HG03045 (cell line): ENCODE results near the gene ARAP1.

ENCODE experiments used
- ATAC-seq: cut with Tn5 transposase; IDR thresholded peaks from one replicate; pipeline ENCODE4 v1.9.1; 2021; ENCODE audit warnings: mild to moderate bottlenecking, moderate library complexity; ENCODE audit not compliant: unreplicated experiment

Gene ARAP1

GRCh38 chr11:72764503-72764902 is 12.3 kb upstream of the ARAP1 start:
- no peak for ATAC-seq

- no peak for ATAC-seq
Measured at GRCh38 chr11:72763823-72764222, 11.6 kb upstream of the ARAP1 start.

- no peak for ATAC-seq
Measured at GRCh38 chr11:72762641-72763304, 10.6 kb upstream of the ARAP1 start.

DNA sequence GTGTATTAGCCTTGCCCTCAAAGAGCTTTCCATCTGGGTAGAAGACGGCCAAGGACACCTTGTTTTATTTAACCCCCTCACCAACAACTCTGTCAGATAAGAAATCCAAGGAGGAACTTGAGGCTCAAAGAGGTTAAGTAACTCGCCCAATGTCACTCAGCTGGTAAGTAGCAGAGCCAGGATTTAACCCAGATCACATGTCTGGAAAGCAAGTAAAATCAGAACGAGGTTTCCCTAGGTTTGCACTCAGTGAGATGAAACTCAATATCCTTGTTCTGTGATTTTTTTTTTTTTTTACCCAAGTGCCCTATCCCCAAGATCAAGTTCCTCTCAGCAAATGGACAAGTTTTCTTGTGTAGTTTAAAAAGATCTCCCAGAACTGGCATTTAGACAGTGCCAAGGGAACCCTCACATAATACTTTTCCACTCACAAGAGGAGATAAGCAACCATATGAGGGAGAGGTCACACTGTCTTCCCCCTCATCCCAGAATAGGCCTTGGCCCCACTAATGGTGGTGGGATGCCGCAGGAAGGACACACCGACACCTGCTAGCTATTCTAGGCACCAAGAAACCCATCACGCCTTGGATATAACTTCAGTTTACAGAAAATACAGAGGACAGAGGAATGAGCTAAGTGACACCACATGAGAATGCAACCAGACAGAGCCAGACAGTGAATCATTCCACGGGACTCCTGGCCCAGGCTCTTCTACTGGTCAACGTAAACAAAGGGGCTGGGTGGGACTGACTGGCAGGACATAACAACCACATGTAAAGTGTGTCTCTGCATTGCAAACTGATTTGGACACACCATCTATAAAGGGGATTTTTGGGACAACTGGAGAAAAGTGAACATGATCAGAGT is 8.6 kb upstream of the ARAP1 start:
- no peak for ATAC-seq

GRCh38 chr11:72759468-72759985 is 7.3 kb upstream of the ARAP1 start:
- ATAC-seq = no peak

- no peak for ATAC-seq
Measured at GRCh38 chr11:72758690-72759389, 6.6 kb upstream of the ARAP1 start.

- no peak for ATAC-seq
Measured at GRCh38 chr11:72758304-72758689, 6.1 kb upstream of the ARAP1 start.

DNA sequence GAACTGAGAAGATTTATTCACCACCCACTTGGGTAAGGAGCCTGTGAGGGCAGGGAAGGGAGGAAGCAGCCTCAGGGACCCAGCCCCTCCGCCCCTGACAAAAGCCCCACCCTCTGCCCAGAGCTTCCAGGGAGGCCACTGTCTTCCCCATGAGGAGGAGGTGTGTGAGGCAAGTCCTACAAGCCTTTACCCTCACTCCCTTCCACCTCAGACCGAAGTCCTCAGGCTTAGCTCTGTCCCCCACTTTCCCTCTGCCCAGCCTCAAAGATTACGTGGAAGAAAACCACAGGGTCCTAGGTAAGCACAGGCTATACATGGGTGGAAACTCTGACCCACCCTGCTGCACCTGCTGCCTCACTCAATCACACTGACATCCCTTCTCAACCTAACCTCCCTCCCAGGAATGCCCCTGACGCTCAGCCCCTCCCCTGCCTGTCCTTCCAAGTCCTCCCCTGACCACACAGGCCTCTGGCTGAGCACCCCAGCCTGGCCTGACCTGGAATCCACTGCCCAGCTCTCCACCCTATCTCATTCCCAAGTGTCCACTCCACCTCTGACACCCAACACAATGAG is 3.6 kb upstream of the ARAP1 start:
- ATAC-seq = no peak

DNA sequence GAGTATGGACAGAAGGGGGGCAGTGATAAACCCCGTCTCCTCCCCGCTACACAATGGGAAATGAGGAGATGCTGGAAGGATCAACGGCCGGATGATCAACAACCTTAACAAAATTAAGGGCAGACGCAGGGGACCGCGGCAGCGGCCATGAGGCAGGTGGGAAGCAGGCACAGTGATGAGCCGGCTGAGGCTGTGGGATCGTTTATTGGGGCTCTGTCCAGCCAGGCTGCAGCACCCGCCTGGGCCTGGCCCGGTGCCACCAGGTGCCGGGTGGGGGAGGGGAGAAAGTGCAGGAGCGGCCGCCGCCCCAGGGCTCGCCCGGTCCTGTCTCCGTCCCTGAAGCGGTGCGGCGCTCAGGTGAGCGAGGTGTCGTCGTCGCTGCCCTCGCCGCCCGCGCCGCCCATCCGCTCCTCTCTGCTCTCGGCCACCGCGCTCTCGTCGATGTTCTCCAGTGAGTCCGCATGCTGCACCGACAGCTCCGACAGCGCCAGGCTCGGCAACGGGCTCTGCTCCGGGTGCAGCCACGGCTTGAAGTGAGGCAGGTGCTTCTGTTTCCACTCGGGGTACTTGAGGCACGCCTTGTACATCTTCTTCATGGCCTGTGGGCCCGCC is 2.4 kb upstream of the ARAP1 start:
- no peak for ATAC-seq

DNA sequence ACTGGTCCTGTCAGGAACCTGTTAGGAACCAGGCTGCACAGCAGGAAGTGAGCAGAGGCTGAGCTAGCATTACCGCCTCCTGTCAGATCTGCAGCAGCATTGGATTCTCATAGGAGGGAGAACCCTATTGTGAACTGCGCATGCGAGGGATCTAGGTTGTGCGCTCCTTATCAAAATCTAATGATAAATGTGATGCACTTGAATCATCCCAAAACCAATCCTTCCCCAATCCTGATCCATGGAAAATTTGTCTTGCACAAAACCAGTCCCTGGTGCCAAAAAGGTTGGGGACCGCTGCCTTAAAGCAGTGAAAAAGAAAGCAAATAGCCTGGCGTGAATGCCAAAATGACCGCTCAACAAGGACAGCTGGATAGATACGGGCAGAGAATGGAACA is 1.9 kb upstream of the ARAP1 start:
- ATAC-seq = no peak

DNA sequence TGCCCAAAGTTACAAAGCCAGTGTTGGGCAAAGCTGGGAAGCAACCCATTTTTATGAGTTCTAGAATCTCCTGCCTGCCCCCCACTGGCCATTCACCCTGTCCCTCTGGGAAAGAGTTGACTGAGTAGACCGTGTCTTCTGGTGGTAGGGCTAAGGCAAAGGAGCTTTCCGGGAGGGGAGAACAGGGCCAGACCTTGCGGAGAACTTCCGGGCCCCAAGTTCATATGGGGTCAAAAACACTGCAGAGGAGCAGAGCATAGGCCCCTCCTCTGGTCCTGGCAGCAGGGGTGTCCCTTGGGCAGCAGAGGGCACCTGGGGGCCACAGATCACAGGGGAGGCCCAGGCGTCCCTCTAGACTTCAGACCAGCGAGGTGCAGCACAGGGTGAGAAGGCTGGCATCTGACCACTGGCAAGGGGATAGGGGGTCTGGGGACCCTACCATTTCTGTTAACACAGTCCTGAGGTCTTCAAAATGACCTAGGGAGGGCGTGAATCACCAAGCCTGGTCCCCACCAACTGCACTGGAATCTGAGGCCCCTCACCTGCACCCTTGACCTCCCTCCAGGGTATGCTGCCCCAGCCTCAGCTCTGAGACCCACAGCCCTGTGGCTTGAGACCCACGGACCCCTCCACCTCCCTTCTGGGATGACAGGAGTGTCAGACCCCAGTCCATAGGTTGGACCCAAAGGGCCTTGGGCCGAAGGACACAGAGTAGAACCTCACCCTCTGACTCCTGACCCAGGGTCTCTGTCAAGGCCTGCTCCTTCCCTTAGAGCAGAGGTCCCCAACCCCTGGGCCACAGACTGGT is 1.3 kb upstream of the ARAP1 start:
- no peak for ATAC-seq

DNA sequence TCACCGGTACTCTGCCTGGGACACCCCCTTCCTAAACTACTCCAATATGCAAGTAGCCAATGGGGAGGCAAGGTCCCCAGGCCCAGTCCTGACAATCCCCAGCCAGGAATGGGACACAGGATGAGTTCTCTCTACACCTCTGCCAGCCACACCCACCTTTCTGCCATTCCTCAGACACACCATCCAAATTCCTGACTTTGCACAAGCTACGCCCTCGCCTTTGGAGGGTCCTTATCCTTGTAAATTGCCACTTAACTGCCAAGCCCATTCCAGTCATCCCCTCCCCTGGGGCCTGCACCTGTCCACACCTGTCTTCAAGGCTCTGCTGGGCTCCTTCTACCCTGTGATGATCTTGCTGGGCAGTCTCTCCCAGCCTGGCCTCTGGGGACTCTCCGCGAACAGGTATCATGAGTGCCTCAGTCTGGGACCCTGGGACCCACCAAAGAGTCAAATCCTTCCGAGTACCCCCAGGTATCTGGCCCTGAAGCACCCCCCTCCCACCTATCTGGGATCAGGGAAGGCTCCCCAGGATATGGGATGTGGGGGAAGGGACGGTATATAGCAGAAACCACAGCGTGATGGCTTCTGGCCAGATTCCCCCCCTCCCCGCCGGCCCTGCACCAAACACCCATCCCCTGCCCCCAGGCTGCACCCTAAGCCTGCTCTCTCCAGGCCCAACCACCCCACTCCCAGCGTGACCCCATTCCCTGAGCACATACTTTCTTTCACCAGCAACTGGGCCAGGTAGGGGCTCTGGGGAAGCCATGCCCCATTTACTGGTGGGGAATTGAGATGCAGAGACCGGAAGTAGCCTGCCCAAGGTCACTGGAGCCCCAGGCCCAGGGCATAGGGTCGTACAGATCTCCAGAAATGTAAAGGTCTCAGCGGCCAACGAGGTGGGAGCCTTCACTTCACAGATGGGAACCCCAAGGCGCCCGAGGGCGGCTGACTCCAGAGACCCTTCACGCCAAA is 806 bp downstream of the ARAP1 start:
- no peak for ATAC-seq

DNA sequence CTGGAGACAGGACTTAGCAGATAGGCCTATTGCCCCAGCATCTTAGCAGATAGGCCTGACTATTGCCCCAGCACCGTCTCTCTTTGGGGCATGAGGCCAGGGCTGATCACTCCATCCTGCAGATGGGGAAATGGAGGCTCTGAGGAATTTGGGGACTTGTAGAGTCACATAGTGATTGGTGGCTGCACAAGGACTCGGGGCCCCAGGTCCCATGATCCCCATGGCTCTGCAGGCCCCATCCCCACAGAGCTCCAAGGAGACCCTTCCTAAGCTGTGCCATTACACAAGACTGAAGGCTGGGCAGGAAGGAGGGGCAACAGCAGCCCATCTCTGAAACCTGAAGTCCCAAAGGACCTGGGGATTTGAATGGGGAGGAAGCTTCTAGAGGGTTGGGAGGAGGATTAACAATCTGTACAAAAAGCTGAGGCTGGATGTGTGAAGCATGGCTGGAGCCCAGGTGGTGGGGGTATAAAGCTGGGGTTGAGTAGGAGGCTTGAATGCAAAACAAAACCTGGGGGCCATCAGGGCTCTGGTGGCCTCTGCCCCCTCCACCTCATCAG is 1.6 kb downstream of the ARAP1 start:
- no peak for ATAC-seq

- ATAC-seq = no peak
Measured at GRCh38 chr11:72750086-72750485, 2.1 kb downstream of the ARAP1 start.

DNA sequence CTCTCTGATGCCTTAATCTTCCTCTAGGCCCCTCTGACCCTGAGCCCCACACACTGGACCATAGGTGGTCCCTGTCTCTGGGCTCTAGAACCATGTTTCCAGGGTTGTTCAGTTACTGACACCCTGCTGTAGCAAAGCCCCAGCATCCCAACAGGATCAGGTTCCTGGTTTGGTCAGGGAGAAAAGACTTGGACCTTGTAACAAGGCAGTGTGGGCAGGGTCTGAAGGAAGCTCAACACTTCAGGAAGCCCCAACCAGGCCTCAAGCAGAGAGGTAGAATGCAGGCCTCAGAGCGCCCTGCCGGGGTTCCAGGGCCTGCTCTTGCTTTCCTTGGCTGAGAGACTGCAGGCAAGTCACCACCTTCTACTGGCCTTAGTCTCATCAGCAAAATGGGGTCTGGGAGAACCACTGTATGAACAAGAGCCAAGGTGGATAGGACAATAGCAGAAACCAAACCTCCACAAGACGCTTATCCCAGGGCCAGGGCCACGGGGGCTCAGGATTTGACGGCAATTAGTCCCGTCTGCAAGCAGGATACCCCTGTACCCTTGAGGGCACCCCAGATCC is 4.8 kb downstream of the ARAP1 start:
- no peak for ATAC-seq

DNA sequence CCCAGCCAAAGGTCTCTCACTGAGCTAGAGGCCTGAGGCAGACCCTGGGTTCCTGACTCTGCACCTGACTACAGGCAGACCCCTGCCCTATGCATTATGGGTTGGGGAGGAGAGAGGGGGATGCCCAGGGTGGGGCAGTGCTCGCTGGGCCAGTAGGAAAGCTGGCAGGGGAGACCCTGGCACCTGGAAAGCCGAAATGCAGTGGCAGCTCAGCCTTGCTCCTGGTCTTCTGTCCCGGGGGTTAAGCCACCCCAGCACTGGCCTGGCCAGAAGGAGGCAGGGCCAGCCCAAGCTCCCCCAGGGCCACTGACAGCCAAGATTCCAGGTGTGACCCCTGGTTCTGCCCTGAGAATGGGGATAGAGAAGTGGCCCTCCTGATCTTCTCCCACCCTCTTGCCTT is 5.4 kb downstream of the ARAP1 start:
- no peak for ATAC-seq

GRCh38 chr11:72745925-72746550 is 6.2 kb downstream of the ARAP1 start:
- no peak for ATAC-seq

DNA sequence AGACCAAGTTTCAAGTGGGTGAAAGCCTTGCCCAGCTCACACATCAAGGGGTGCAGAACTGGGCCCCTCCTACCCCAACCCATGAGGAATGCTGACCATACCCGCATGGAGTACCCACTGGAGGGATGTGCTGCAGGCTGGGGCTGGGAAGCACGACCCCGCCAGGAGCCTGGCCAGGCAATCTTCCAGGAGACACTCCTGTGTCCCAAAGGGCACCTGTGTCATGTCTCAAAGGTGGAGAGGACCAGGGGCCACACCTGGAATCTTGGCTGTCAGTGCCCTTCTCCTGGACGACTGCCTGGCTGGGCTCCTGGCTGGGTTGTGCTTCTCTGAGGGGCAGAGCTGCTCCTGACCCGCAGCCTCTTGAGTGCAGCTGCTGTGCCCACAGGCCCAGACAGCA is 6.7 kb downstream of the ARAP1 start:
- ATAC-seq = no peak
